Activated naive CD4-positive, alpha-beta T cell treated with anti-CD3 and anti-CD28 coated beads for 36 hours (primary cell): ENCODE results near the gene C3orf33. TPM values are rescaled to one million over a fixed set of nuclear protein-coding genes. Genes with fewer than 3 reads are reported as not detected.

Experiments used
- CTCF ChIA-PET: fragments of 350-600 bp; sonication (Branson Sonifier 250); formaldehyde crosslinking; loops from one replicate; lab custom pipeline; 2021; ENCODE audit warnings: antibody characterized with exemption; lab: Charles Lee
- DNase-seq: peaks from one replicate; pipeline ENCODE4 v3.0.0-alpha.2; 2020
- H3K27ac Mint-ChIP-seq: one replicate; pipeline ENCODE4 v1.8.0; 2021; ENCODE audit warnings: mild to moderate bottlenecking, mixed read lengths
- H3K27me3 Mint-ChIP-seq: one replicate; pipeline ENCODE4 v1.8.0; 2021; ENCODE audit warnings: low read depth, mixed read lengths
- H3K36me3 Mint-ChIP-seq: one replicate; pipeline ENCODE4 v1.8.0; 2021; ENCODE audit warnings: low read depth, mixed read lengths
- H3K4me1 Mint-ChIP-seq: one replicate; pipeline ENCODE4 v1.8.0; 2021; ENCODE audit warnings: low read depth, mixed read lengths
- H3K4me3 Mint-ChIP-seq: one replicate; pipeline ENCODE4 v1.8.0; 2021; ENCODE audit warnings: mild to moderate bottlenecking, moderate library complexity, mixed read lengths
- H3K9me3 Mint-ChIP-seq: one replicate; pipeline ENCODE4 v1.8.0; 2021; ENCODE audit warnings: mixed read lengths
- intact Hi-C: fragments of 100-400 bp; cut with micrococcal nuclease; formaldehyde crosslinking; loops from one replicate; pipeline ENCODE4 v1.15.1; 2023
- total RNA-seq, 2 experiments: library from RNA; stranded (reverse); gene quantifications; one replicate each; pipeline ENCODE4 v1.2.3, GENCODE V29; 2021

Gene C3orf33
- total RNA-seq, 2 experiments from 2014 or later, result 2.7 to 3.2 TPM

- CTCF ChIA-PET, result no interaction called here
- Mint-ChIP-seq H3K9me3 (no peaks in the 10 kb centered on the region), H3K27me3 (peaks cover 13% of the 10 kb centered on the region), H3K36me3 (no peaks in the 10 kb centered on the region), H3K27ac (no peak overlapping the region), H3K4me1 (no peaks in the 10 kb centered on the region), H3K4me3 (no peak overlapping the region)
- DNase-seq, result no peak
- intact Hi-C loops, result no loop called here
These were observed 75.2 kb downstream of the C3orf33 start for GRCh38 chr3:155730843-155731242.

GRCh38 chr3:155727836-155728235, 78.2 kb downstream of the C3orf33 start:
- H3K9me3 Mint-ChIP-seq, result no peaks in the 10 kb centered on the region
- no peak overlapping the region for H3K4me3 Mint-ChIP-seq
- peaks cover 7% of the 10 kb centered on the region for H3K27me3 Mint-ChIP-seq
- CTCF ChIA-PET, result no interaction called here
- no peak overlapping the region for H3K27ac Mint-ChIP-seq
- DNase-seq, result no peak
- H3K36me3 Mint-ChIP-seq, result no peaks in the 10 kb centered on the region
- intact Hi-C loops, result no loop called here
- no peaks in the 10 kb centered on the region for H3K4me1 Mint-ChIP-seq

- no peak overlapping the region for H3K27ac Mint-ChIP-seq
- H3K36me3 Mint-ChIP-seq, result no peaks in the 10 kb centered on the region
- H3K9me3 Mint-ChIP-seq, result peaks cover 17% of the 10 kb centered on the region
- CTCF ChIA-PET, result no interaction called here
- no peaks in the 10 kb centered on the region for H3K4me1 Mint-ChIP-seq
- intact Hi-C loops, result no loop called here
- no peak overlapping the region for H3K4me3 Mint-ChIP-seq
- no peaks in the 10 kb centered on the region for H3K27me3 Mint-ChIP-seq
- no peak for DNase-seq
These were observed 91.8 kb downstream of the C3orf33 start for GRCh38 chr3:155714295-155714718.

Other genes with a start within 250 kb of the C3orf33 start
- gene PLCH1, start 61.2 kb downstream of the C3orf33 start, total RNA-seq, result under 1 TPM; 0.21 to 0.27 TPM
- 10 to 100 TPM; 14.7 to 15.2 TPM for gene SLC33A1, start 48.1 kb upstream of the C3orf33 start, total RNA-seq
- 100 to 1,000 TPM; 114 to 123 TPM for gene GMPS, start 64.4 kb upstream of the C3orf33 start, total RNA-seq